NOMO-1 (cell line): Measurements from ENCODE around the gene CAMK2N1.

Experiments used
- DNase-seq, 2 experiments: peaks; one replicate each; lab custom pipeline; 2025; ENCODE audit not compliant: unreplicated experiment in 2 of 2; lab: John Stamatoyannopoulos, UW

CAMK2N1 gene

DNA sequence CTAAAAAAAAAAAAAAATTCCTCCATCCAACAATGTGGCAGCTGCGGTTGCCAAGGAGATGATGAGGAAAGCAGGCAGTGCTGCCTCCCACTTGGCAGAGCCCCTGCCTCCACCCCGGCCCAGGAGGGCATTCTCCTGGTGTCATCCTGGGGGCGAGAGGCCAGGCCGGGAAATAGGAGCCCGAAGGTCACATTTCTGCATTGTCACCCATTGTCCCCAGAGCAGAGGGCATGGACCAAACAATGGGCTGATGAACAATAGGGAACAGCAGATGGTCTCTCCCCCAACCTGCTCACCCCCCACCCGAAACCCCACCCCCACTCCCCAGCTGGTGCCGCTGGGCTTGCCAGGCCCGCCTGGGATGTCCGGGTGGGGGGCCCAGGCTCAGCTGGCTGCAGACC lies 37.3 kb downstream of the CAMK2N1 start:
- DNase-seq: no peak

DNA sequence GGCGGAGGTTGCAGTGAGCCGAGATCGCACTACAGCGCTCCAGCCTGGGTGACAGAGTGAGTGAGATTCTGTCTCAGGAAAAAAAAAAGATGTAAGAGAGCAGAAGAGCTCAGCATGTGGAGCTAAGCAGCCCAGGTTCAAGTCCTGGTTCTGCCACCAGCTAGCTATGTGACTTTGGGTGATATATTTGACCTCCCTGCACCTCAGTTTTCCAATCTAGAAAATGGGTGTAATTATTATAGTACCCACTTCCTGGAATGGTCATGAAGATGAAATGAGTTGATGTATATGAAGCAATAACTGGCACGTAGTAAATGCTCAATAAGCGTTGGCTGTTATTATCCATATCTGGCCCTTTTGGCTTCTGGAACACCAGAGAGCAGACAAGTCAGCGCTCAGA lies 38.2 kb downstream of the CAMK2N1 start:
- no peak for DNase-seq

DNA sequence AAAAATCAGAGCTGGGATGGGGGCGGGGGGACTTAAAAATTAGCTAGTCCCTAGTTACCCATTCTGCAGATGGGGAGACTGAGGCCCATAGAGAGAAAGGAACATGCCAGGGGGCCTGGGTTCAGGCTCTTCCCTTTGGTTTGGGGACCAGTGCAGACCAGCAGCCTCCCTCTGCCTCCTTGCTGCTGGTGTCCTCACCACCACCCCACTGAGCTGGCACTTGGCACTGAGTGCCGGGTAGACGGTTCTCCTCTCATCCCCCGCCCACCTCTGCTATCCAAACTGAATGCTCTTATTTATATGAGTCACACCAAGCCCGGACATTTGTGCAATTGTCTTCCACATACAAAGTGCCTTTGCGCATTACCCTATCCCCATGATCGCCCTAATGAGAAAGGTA lies 39.2 kb downstream of the CAMK2N1 start:
- no peak for DNase-seq

- no peak for DNase-seq
Observed at GRCh38 chr1:20445956-20446355, 40.1 kb downstream of the CAMK2N1 start.

DNA sequence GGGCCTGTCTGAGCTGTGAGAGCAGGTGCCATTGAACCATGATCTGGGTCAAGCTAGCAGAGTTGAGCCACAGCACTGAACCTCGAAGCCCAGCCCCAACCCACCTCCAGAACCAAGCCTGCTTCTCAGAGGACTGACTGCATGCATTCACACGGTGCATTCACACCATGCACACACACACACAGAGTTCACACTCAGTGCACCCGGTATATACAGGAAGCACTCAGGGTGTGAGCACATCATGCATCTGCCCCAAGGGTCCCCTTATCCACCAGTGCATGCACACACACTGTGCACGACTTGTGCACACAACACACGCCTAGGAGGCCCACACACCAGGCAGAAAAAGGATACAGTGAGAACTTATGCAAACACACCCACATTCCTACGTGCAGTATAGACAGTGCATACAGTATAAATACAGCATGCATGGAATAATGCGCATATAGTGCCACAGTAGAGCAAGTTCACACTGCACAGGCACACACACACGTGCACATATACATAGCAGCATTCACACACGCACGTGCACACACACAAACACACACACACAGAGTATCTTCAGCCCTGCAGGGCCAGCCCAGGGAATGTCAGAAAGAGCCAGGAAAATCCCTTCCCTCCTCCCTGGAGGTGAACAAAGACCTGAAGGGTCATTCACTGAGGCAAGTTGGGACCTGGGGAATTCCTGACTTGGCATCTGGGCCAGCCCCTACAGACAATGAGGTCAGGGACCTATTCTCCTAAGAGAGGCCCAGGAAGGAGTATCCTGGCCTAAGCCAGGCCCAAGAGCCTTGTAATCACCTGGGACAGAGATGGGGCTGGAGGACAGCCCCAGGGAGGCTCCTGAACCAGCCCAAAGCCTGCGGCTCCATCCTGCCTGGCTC lies 42.1 kb downstream of the CAMK2N1 start:
- no peak for DNase-seq

- no peak for DNase-seq
Observed at GRCh38 chr1:20442920-20443625, 42.9 kb downstream of the CAMK2N1 start.

GRCh38 chr1:20440785-20441200 lies 45.2 kb downstream of the CAMK2N1 start:
- DNase-seq: no peak

- no peak for DNase-seq
Observed at GRCh38 chr1:20439282-20439681, 46.7 kb downstream of the CAMK2N1 start.

DNA sequence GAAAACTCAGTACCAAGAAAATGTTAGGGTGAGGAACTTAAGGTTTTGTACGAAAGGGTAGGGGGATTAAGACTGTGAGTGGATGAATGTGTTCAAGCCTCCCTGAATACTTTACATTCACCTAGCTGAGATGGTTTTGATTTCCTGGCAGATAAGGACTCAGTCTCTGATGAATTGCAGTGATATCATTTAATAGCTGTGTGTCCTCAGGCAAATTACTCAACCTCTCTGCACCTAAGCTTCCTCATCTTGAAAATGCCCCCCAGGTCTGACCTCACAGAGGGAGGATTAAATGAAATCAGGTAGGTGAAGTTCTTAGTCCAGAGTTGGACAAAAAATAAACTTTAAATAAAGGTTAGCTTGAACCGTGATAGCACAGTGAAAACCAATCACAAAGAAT lies 48.4 kb downstream of the CAMK2N1 start:
- no peak for DNase-seq

GRCh38 chr1:20432891-20433290 lies 53.1 kb downstream of the CAMK2N1 start:
- no peak for DNase-seq
